Loucy (cell line): ENCODE data around the gene NEFH.

Experiments used
- H2AFZ ChIP-seq: fragments of 200-600 bp; sonication (generic); 2 replicates; pipeline ENCODE4 v1.6.0; 2016; ENCODE audit warnings: antibody characterized with exemption, mild to moderate bottlenecking, low read length, moderate library complexity
- H3F3A ChIP-seq: fragments of 200-600 bp; 2 replicates; pipeline ENCODE4 v1.6.0; 2016; ENCODE audit warnings: antibody characterized with exemption, low read depth, mild to moderate bottlenecking
- H3K27me3 ChIP-seq: fragments of 200-600 bp; sonication (generic); 2 replicates; pipeline ENCODE4 v1.6.1; 2014; ENCODE audit warnings: low read length, mild to moderate bottlenecking; ENCODE audit not compliant: insufficient read depth, poor library complexity, severe bottlenecking
- H3K36me3 ChIP-seq: fragments of 200-600 bp; sonication (generic); 2 replicates; pipeline ENCODE4 v1.6.1; 2016; ENCODE audit warnings: low read length; ENCODE audit not compliant: insufficient read depth
- H3K4me1 ChIP-seq: fragments of 200-600 bp; sonication (generic); 2 replicates; pipeline ENCODE4 v1.5.1; 2014; ENCODE audit warnings: low read length, mild to moderate bottlenecking; ENCODE audit not compliant: insufficient read depth, poor library complexity, severe bottlenecking
- H3K4me2 ChIP-seq: fragments of 200-600 bp; sonication (generic); 2 replicates; pipeline ENCODE4 v1.6.0; 2014; ENCODE audit warnings: antibody characterized with exemption, low read length, low read depth, mild to moderate bottlenecking; ENCODE audit not compliant: poor library complexity, severe bottlenecking
- H3K4me3 ChIP-seq: fragments of 200-600 bp; sonication (generic); 2 replicates; pipeline ENCODE4 v1.5.1; 2014; ENCODE audit warnings: low read length, mild to moderate bottlenecking, mixed read lengths; ENCODE audit not compliant: poor library complexity, severe bottlenecking
- H3K79me2 ChIP-seq: fragments of 200-600 bp; sonication (generic); 2 replicates; pipeline ENCODE4 v1.6.1; 2014; ENCODE audit warnings: low read length; ENCODE audit not compliant: insufficient read depth
- H3K9ac ChIP-seq: fragments of 200-600 bp; sonication (generic); 2 replicates; pipeline ENCODE4 v1.6.0; 2014; ENCODE audit warnings: mild to moderate bottlenecking, low read depth, low read length, moderate library complexity; ENCODE audit not compliant: poor library complexity, severe bottlenecking
- H3K9me2 ChIP-seq: fragments of 200-600 bp; sonication (generic); replicated peaks from 2 replicates; pipeline ENCODE4 v1.6.1; 2016; ENCODE audit warnings: low read depth, low read length, mixed read lengths
- H3K9me3 ChIP-seq: fragments of 200-600 bp; sonication (generic); 2 replicates; pipeline ENCODE4 v1.6.1; 2014; ENCODE audit warnings: mild to moderate bottlenecking, antibody characterized with exemption, low read length, low read depth; ENCODE audit not compliant: insufficient read depth
- H4K20me1 ChIP-seq: fragments of 200-600 bp; sonication (generic); 2 replicates; pipeline ENCODE4 v1.6.0; 2014; ENCODE audit warnings: antibody characterized with exemption, low read length, mild to moderate bottlenecking; ENCODE audit not compliant: insufficient read depth, poor library complexity, severe bottlenecking
- EZH2phosphoT487 ChIP-seq: fragments of 200-600 bp; IDR thresholded peaks from 2 replicates; pipeline ENCODE4 v1.6.1; 2018; ENCODE audit warnings: antibody characterized with exemption, mild to moderate bottlenecking, moderate library complexity, borderline replicate concordance
- TF ChIP-seq, protein P1 (sequence below): fragments of 200-600 bp; sonication (generic); conservative IDR thresholded peaks from 2 replicates; pipeline ENCODE4 v1.5.1; 2014; ENCODE audit warnings: mild to moderate bottlenecking, antibody characterized with exemption, low read length

The NEFH gene

DNA sequence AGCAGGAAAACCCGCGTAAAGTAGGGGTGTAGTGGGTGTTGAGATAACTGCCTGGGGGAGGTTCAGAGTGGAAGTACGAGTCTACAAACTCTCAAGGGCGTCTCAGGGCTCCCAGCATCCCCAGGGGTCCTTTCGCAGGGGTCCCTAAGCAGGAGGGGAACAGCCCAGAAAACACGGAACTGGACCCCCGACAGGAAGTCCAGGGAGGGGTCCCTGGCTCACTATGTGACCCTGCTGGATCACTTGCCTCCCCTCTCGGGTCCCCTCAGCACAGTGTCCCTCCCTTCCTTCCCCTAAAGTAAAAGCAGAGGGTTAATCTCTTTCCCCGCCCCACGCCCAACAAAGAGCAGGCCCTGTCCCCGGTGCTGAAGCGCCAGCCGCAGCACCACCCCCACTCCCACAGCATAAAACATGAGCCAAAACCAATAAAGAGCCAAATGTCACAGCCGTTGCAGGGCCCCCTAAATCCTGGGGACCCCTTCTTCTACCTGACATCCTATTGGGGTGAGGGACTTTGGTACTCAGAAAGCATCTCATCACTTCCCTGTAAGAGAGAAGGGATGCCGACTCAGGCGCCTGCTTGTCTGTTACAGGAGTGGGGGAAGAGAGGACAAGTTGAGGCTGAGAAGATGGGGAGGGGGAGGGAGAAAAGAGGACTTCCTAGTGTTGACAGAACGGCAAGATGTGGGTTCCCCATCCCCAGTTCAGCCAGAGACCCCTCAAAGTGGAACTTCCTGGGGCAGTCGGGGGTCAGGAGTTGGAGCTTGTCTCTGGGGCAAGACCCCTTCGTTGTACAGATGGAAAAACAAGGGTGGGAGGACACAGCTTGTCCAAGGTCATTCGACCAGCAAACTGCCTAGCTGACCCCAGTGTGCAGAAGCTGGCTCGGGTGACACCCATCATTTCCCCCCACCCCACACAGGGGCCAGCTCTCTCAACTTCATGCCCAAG, 1.4 kb upstream of the NEFH start:
- Histone ChIP-seq H3K79me2 (no peaks in the 10 kb centered on the region), H3K27me3 (no peaks in the 10 kb centered on the region), H2AFZ (no peak overlapping the region), H3K4me2 (no peak overlapping the region), H3K9me3 (no peaks in the 10 kb centered on the region), H4K20me1 (no peaks in the 10 kb centered on the region), H3K4me3 (no peak overlapping the region), H3K9ac (no peak overlapping the region), H3F3A (no peaks in the 10 kb centered on the region), H3K36me3 (no peaks in the 10 kb centered on the region), H3K4me1 (no peaks in the 10 kb centered on the region), H3K9me2 (no peaks in the 10 kb centered on the region)
- no peak for TF ChIP-seq EZH2phosphoT487
- TF ChIP-seq, protein P1, sequence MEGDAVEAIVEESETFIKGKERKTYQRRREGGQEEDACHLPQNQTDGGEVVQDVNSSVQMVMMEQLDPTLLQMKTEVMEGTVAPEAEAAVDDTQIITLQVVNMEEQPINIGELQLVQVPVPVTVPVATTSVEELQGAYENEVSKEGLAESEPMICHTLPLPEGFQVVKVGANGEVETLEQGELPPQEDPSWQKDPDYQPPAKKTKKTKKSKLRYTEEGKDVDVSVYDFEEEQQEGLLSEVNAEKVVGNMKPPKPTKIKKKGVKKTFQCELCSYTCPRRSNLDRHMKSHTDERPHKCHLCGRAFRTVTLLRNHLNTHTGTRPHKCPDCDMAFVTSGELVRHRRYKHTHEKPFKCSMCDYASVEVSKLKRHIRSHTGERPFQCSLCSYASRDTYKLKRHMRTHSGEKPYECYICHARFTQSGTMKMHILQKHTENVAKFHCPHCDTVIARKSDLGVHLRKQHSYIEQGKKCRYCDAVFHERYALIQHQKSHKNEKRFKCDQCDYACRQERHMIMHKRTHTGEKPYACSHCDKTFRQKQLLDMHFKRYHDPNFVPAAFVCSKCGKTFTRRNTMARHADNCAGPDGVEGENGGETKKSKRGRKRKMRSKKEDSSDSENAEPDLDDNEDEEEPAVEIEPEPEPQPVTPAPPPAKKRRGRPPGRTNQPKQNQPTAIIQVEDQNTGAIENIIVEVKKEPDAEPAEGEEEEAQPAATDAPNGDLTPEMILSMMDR: no peak

DNA sequence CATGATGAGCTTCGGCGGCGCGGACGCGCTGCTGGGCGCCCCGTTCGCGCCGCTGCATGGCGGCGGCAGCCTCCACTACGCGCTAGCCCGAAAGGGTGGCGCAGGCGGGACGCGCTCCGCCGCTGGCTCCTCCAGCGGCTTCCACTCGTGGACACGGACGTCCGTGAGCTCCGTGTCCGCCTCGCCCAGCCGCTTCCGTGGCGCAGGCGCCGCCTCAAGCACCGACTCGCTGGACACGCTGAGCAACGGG, 169 bp downstream of the NEFH start:
- no peaks in the 10 kb centered on the region for H3F3A ChIP-seq
- no peaks in the 10 kb centered on the region for H3K27me3 ChIP-seq
- no peak for TF ChIP-seq EZH2phosphoT487
- TF ChIP-seq, protein P1: no peak
- no peaks in the 10 kb centered on the region for H3K36me3 ChIP-seq
- H3K79me2 ChIP-seq: no peaks in the 10 kb centered on the region
- H2AFZ ChIP-seq: no peak overlapping the region
- H3K9me3 ChIP-seq: no peaks in the 10 kb centered on the region
- H3K4me1 ChIP-seq: no peaks in the 10 kb centered on the region
- no peak overlapping the region for H3K4me3 ChIP-seq
- H3K9ac ChIP-seq: no peak overlapping the region
- H3K9me2 ChIP-seq: no peaks in the 10 kb centered on the region
- H3K4me2 ChIP-seq: no peak overlapping the region
- no peaks in the 10 kb centered on the region for H4K20me1 ChIP-seq

DNA sequence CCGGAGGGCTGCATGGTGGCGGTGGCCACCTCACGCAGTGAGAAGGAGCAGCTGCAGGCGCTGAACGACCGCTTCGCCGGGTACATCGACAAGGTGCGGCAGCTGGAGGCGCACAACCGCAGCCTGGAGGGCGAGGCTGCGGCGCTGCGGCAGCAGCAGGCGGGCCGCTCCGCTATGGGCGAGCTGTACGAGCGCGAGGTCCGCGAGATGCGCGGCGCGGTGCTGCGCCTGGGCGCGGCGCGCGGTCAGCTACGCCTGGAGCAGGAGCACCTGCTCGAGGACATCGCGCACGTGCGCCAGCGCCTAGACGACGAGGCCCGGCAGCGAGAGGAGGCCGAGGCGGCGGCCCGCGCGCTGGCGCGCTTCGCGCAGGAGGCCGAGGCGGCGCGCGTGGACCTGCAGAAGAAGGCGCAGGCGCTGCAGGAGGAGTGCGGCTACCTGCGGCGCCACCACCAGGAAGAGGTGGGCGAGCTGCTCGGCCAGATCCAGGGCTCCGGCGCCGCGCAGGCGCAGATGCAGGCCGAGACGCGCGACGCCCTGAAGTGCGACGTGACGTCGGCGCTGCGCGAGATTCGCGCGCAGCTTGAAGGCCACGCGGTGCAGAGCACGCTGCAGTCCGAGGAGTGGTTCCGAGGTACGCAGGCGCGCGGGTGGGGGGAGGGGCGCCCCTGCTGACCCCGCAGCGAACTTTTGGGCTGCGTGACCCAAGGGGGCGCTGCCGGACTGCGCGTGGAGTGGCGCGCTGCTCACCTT, 670 bp downstream of the NEFH start:
- Histone ChIP-seq H3K9me3 (no peaks in the 10 kb centered on the region), H3K4me2 (no peak overlapping the region), H3K36me3 (no peaks in the 10 kb centered on the region), H3F3A (no peaks in the 10 kb centered on the region), H3K4me3 (no peak overlapping the region), H3K27me3 (no peaks in the 10 kb centered on the region), H3K4me1 (no peaks in the 10 kb centered on the region), H3K9ac (no peak overlapping the region), H4K20me1 (no peaks in the 10 kb centered on the region), H2AFZ (no peak overlapping the region), H3K9me2 (no peaks in the 10 kb centered on the region), H3K79me2 (no peaks in the 10 kb centered on the region)
- TF ChIP-seq, protein P1: no peak
- no peak for TF ChIP-seq EZH2phosphoT487
